CD4-positive, alpha-beta T cell treated with Interleukin-15 for 1 hour (primary cell): ENCODE measurements around the gene RRN3.
"Not testable (repeated sequence)": the region's sequence is repeated elsewhere in the genome, so short reads cannot be mapped to it uniquely, and the experiment has no call there.

Experiments
- DNase-seq: peaks from one replicate; pipeline ENCODE4 v3.0.0-alpha.2; 2020

RRN3 gene

DNA sequence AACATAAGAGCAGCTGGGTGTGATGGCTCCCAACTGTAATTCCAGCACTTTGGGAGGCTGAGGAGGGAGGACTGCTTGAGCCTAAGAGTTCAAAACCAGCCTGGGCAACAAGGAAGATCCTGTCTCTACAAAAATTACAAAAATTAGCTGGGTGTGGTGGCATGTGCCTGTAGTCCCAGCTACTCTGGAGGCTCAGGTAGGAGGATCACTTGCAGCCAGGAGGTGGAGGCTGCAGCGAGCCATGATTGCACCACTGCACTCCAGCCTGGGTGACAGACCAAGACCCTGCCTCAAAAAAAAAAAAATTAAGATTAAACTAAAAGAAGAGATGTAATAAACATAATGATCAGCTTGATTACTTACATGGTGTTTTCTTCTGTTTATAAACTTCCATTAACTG is 43.6 kb downstream of the RRN3 start:
- DNase-seq: not testable (repeated sequence)

GRCh38 chr16:15049581-15050180 is 44.4 kb downstream of the RRN3 start:
- DNase-seq: no peak

DNA sequence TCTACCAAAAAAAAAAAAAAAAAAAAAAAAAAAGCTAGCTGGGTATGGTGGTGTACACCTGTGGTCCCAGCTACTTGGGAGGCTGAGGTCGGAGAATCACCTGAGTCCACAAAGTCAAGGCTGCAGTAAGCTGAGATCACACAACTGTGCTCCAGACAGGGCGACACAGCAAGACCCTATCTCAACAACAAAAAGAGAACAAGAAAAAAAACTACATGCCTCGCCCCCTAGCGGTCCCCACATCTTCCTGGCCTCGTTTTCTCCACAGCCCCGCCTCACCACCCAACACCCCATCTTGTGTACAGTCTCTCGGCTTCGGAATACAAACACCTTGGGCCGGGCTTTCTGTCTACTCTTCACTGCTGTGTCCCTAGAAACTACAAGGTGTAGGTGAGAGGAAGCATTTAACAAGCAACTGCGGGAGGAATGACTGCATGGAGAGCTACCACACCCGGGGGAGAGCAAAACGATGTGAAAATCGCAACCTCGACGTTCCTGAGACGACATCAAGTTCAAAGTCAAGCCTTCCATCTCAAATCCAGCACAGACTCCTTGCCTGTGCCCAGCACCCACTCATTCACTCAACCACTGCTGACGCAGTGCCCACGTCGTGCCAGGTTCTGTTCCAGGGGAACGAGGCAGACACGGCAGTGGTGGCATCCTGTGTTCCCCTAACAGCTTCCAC is 47.2 kb downstream of the RRN3 start:
- no peak for DNase-seq

DNA sequence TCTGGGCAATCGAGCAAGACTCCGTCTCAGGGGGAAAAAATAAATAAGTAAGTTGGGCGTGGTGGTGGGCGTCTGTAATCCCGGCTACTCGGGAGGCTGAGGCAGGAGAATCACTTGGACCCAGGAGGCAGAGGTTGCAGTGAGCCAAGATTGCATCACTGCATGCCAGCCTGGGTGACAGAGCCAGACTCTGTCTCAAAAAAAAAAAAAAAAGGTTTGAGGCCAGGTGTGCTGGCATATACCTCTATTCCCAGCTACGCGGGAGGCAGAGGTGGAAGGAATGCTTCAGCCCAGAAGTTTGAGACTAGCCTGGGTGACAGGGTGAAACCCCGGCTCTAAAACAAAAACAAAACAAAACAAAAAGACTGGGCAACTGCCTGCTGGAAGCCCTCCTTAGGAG is 48.8 kb downstream of the RRN3 start:
- DNase-seq: not testable (repeated sequence)

GRCh38 chr16:15044286-15044685 is 49.8 kb downstream of the RRN3 start:
- DNase-seq: no peak

GRCh38 chr16:15043344-15043743 is 50.7 kb downstream of the RRN3 start:
- DNase-seq: no peak

DNA sequence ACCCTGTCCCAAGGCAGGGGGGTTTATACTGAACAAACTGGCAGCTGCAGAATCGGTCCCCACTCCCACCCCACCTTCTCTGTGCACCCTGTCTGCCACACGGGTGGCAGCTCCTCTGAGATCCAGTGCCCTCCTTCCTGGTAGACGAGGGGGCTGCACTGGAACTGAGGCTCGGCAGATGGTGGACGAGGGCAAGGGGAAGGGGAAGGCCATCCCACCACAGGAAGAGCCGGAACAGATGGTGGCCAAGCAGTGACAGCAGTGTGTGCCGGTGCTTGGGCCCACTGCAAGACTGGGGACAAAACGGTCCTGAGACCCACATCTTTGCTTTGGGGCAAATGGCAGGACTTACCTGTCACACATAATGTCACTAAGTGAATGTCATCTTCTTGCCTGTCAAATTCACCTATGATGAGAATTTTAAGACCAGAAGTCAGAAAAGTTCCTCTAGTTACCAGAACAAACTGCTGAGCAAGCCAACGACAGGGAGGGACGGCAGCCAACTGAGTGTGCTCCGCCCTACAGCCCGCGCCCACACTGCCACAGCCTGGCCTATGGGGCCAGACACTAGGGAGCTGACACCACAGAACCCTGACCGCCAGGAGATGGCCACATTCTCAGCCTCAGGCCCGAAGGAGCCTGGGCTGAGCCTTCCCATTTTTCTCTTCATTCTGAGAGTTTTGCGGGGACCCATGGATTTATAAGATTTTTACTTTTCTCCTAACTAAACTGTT is 52.6 kb downstream of the RRN3 start:
- peak; percentile 29 for DNase-seq

GRCh38 chr16:15038689-15039088 is 55.4 kb downstream of the RRN3 start:
- DNase-seq: no peak

DNA sequence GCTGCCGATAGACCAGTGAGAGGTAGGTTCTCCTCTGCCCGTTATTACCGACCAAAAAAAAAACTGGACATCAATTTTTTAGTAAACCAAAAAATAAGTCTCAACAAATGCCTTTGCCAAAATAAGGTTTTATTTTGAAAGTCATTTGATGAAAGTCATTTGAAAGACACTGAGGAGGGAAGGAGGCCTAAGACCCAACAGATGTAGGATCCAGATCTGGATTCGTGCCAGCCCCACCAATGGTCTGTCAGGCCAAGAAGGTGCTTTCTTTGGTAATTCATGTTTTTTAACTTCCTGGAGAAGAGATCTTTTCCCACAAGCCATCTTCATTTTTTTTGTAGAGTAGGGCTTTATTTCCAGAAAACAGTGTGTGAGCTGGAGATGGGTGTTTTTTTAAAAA is 56.3 kb downstream of the RRN3 start:
- DNase-seq: no peak

GRCh38 chr16:15037003-15037402 is 57.1 kb downstream of the RRN3 start:
- DNase-seq: no peak

- DNase-seq: no peak
These were observed 58.8 kb downstream of the RRN3 start for GRCh38 chr16:15035163-15035729.

DNA sequence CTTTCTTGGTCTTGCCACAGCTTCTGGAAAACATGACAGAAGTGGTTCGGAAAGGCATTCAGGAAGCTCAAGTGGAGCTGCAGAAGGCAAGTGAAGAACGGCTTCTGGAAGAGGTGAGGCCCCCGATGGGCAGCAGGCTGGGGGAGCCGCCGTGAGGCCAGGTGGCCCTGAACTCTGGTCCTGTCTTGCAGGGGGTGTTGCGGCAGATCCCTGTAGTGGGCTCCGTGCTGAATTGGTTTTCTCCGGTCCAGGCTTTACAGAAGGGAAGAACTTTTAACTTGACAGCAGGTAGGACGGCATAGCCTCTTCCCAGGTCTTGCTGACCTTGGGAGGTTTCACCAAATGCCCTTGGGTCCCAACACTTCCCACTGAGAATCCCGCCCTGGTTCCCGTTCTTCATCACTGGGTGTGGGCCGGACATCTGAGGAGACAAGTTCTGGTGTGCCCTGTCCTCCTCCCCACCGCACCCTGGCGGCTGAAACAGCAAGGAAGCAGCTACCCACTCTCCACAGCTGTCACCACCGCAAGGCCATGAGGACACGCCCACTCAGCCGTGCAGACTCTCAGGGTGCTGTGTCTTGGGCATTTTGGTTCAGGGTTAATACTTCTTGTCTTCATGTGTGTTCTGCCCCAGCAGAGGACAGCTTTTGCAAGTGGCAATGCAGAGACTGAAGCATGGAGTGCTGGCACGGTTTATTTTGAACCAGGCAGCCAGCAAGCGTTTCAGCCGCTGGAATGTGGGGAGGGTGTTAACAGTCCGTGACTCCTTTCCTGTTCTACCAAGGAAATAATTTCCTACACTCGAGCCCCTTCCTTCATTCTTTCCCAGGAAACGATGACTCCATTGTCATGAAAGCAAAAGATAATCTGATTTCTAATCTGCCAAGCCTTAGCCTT is 59.6 kb downstream of the RRN3 start:
- no peak for DNase-seq

DNA sequence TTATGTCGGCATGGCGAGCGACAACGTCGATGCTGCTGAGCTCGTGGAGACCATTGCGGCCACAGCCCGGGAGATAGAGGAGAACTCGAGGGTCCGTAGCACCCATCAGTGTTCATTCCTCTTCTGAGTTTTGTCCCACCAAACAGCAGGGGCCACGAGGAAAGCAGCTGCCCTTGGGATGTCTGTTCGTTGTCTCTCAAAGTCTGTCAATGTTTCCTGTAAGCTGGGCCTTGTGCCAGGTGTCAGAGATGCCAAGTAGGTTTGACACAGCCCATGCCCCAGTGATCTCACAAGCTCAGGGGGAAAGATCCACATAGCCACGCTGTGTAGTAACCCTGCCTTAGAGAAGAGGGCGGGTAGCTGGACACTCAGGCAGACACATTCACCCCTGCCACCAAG is 60.8 kb downstream of the RRN3 start:
- no peak for DNase-seq

GRCh38 chr16:15032547-15033308 is 61.3 kb downstream of the RRN3 start:
- DNase-seq: no peak

- DNase-seq: no peak
These were observed 62.5 kb downstream of the RRN3 start for GRCh38 chr16:15031586-15031985.

DNA sequence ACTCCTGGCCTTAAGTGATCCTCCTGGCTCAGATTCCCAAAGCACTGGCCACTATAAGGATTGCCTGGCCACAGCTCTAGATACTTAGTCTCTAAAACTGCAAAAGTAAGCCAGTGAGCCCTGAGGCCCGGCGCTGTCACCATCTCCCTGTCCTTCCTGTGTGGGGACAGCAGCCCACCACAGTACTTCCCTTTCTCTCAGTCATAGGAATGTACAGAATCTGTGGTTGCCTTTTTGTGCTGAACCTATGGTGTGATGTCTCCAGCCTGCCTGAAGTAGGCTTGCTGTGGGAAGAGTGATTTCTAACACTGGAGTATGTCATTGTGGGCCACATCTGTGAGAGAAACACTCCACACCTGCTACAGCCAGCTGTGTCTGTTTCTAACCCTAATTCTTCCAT is 62.9 kb downstream of the RRN3 start:
- no peak for DNase-seq

DNA sequence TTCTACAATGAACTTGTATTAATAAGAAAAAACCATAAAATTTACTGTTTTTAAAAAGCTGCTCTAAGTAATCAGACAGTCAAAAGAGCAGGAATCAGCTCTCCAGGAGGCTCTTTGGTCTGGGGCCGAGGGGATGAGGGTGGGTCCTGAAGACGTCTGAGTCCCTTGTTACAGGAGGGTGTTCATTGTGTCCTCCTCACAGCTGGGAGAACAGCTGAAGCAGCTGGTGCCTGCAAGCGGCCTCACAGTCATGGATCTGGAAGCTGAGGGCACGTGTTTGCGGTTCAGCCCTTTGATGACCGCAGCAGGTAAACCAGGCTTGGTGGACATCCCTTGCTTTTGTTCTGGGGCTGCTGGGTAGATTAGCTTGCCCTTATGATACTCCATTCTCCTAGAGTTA is 64.3 kb downstream of the RRN3 start:
- DNase-seq: not testable (repeated sequence)

DNA sequence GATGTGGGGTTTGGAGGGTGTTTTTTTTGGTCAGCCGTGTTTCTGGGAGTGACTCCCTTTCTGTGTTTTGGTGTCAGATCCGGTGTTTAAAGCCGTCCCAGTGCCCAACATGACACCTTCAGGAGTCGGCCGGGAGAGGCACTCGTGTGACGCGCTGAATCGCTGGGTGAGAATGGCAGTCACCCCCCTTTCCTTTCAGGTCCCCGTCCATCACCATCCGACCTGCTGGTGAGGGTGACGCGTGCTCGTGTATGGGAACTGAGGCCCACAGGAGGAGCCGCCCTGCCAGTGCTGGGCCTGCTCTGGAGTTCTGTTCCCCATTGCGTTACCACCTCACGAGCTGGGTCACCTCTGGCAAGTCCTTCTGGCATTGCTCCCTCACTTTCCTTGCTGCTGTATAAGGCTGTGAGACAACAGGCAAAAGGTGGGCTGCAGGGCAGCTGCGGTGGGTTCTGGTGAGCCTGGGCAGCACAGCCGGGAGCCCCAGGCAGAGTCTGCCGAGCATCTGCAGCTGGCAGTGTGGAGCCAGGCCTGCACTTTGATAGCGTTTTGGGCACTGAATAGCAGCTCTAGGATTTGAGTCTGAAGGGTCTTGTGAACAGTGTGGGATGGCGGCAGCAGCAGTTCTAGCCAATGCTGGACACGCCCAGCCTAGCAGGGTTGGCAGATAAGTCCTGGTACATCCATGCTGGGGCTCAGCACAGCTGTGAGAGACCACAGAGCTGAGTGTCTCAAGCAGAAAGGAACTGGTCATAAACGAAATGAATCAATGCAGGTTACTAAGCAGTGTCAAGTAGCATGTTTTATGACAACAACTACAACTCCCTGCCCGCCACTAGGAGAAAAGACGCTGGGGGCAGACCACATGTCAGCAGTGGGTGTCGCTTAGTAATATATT is 65.0 kb downstream of the RRN3 start:
- not testable (repeated sequence) for DNase-seq

DNA sequence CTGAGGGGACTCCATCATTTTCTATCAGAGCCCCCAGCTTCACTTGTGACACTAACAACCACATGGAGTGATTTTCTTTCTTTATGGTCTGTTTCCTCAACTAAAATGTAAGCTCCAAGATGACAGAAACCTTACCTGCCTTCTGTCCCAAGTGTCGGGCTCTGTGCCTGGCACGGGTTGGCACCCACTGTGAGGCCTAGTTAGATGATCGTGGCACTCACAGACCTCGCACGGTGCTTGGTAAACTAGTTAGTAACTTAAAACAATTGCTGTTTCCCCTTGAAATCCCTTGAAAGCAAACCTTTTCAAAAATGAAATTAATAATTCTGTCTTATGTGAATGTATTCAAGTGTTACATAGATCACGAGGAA is 65.7 kb downstream of the RRN3 start:
- not testable (repeated sequence) for DNase-seq

DNA sequence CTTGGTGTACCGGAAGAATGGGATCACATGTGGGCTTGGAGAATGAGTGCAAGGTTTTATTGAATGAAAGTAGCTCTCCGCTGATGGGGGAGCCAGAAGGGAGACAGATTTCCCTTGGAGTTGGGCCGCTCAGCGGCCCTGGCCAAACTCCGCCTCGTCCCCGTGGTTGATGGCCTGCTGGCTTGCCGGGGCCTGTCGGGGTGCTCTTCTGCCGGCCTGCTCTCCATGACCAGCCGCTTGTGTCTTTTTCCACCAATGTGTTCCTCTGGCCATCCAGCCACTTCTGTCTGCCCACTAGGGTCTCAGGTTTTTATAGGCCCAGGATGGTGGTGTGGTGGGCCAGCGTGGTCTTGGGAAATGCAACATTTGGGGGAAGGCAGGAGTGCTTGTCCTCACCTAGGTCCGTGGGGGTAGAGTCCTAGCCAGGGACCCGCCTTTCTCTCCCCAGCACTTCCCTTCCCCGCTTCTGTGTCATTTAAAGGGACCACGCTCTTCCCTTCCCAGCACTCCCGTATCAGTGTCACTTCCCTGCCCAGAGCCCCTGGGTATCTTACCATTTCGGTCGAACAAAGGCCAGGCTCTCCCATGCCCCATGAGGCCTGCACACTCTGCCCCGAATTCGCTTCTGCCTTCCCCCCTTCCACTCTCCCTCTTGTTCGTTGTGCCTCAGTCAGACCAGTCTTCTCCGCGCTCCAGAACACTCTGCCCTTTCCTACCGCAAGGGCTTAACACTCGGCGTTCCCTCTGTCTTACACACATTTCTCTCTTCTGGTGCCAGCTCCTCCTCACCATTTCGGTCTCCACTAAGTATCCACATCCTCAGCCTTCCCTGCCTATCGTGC is 66.3 kb downstream of the RRN3 start:
- not testable (repeated sequence) for DNase-seq
